SU-DHL-6 (cell line): ENCODE measurements around the gene GBF1.

Experiments used
- EZH2phosphoT487 ChIP-seq: fragments of 200-600 bp; sonication (generic), shearing (Covaris generic); conservative IDR thresholded peaks from 2 replicates; pipeline ENCODE4 v1.6.1; 2018; ENCODE audit warnings: mild to moderate bottlenecking, antibody characterized with exemption, low read length, moderate library complexity, mixed read lengths
- TF ChIP-seq, protein P1 (sequence below): fragments of 200-600 bp; sonication (generic); IDR thresholded peaks from one replicate; pipeline ENCODE4 v1.5.1; 2017; ENCODE audit warnings: antibody characterized with exemption, mild to moderate bottlenecking, low read length, moderate library complexity; ENCODE audit not compliant: insufficient read depth, poor library complexity, severe bottlenecking

DNA sequence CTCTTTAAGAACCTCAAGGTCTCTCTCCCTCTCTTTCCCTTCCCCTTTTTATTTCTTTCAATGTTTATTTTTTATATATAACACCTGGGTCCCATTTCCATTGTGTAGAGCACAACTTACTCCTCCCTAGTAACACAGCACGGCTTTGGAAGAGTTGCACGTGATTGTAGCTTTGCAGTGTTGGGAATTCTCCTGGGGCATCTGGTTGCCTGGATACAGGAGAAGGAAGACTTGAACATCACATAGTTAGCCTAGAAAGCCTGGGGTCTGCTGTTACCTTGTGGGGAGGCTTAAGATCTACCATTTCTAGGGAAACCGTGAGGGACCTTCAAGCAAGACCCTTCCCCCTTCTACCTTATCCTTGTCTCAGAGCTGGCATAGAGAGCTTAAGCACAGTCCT lies 109.1 kb downstream of the GBF1 start:
- TF ChIP-seq EZH2phosphoT487 = no peak
- TF ChIP-seq, protein P1, sequence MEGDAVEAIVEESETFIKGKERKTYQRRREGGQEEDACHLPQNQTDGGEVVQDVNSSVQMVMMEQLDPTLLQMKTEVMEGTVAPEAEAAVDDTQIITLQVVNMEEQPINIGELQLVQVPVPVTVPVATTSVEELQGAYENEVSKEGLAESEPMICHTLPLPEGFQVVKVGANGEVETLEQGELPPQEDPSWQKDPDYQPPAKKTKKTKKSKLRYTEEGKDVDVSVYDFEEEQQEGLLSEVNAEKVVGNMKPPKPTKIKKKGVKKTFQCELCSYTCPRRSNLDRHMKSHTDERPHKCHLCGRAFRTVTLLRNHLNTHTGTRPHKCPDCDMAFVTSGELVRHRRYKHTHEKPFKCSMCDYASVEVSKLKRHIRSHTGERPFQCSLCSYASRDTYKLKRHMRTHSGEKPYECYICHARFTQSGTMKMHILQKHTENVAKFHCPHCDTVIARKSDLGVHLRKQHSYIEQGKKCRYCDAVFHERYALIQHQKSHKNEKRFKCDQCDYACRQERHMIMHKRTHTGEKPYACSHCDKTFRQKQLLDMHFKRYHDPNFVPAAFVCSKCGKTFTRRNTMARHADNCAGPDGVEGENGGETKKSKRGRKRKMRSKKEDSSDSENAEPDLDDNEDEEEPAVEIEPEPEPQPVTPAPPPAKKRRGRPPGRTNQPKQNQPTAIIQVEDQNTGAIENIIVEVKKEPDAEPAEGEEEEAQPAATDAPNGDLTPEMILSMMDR = no peak
